C4-2B (cell line): Measurements from ENCODE around the gene FER1L5.

Source experiments
- H3K27ac ChIP-seq: fragments of 450-650 bp; 2 replicates; pipeline ENCODE4 v1.5.1; 2017
- ZFX ChIP-seq: fragments of 450-650 bp; IDR thresholded peaks from 2 replicates; pipeline ENCODE4 v1.6.1; 2017
- TF ChIP-seq, protein P1 (sequence below): fragments of 450-650 bp; conservative IDR thresholded peaks from 2 replicates; pipeline ENCODE4 v1.5.1; 2017; ENCODE audit warnings: mild to moderate bottlenecking

FER1L5 gene

DNA sequence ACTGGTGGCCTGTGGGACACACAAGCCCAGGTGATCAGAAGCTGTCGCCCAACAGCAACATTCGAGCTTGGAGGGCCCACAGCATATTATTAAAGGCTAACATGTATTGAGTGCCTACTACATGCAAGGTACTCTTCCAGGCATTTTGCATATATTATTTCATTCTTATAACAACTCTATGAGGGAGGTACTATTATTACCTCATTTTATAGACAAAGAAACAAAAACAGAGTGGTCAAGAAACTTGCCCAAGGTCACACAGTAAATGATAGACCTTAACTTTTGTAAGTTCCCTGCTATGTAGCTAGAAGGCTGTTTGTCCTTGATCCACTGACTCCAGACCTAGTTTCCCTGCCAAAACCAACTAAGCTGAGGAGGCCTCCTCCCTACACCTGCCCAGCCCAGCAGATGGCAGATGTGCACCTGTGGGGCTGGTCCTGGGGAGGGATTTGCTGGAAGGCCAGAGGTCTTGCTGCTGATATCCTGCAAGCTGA, 40.2 kb upstream of the FER1L5 start:
- no peak for TF ChIP-seq ZFX
- TF ChIP-seq, protein P1, sequence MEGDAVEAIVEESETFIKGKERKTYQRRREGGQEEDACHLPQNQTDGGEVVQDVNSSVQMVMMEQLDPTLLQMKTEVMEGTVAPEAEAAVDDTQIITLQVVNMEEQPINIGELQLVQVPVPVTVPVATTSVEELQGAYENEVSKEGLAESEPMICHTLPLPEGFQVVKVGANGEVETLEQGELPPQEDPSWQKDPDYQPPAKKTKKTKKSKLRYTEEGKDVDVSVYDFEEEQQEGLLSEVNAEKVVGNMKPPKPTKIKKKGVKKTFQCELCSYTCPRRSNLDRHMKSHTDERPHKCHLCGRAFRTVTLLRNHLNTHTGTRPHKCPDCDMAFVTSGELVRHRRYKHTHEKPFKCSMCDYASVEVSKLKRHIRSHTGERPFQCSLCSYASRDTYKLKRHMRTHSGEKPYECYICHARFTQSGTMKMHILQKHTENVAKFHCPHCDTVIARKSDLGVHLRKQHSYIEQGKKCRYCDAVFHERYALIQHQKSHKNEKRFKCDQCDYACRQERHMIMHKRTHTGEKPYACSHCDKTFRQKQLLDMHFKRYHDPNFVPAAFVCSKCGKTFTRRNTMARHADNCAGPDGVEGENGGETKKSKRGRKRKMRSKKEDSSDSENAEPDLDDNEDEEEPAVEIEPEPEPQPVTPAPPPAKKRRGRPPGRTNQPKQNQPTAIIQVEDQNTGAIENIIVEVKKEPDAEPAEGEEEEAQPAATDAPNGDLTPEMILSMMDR: no peak; the same call in 1 of the 2 replicates
- H3K27ac ChIP-seq: no peak overlapping the region

DNA sequence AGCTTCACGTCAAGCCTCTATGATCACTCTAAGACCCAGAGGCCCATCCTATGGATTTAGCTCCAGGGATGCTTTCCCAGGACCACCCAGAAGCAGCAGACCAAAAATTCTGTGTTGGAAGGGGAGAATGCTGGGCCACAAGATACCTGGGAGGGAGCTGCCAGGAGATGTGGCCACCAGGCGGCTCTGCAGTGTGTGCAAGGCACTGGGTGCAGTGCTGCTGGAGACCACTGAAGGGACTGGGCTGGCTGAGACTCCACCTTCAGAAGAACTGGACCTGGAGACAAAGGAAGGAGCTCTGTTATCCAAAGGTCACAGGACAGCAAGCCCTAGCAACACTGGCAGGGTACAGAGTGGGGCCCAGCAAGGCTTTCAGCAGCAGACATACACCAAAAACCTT, 38.5 kb upstream of the FER1L5 start:
- no peak for TF ChIP-seq ZFX
- TF ChIP-seq, protein P1: no peak; the same call in 1 of the 2 replicates
- H3K27ac ChIP-seq: no peak overlapping the region

DNA sequence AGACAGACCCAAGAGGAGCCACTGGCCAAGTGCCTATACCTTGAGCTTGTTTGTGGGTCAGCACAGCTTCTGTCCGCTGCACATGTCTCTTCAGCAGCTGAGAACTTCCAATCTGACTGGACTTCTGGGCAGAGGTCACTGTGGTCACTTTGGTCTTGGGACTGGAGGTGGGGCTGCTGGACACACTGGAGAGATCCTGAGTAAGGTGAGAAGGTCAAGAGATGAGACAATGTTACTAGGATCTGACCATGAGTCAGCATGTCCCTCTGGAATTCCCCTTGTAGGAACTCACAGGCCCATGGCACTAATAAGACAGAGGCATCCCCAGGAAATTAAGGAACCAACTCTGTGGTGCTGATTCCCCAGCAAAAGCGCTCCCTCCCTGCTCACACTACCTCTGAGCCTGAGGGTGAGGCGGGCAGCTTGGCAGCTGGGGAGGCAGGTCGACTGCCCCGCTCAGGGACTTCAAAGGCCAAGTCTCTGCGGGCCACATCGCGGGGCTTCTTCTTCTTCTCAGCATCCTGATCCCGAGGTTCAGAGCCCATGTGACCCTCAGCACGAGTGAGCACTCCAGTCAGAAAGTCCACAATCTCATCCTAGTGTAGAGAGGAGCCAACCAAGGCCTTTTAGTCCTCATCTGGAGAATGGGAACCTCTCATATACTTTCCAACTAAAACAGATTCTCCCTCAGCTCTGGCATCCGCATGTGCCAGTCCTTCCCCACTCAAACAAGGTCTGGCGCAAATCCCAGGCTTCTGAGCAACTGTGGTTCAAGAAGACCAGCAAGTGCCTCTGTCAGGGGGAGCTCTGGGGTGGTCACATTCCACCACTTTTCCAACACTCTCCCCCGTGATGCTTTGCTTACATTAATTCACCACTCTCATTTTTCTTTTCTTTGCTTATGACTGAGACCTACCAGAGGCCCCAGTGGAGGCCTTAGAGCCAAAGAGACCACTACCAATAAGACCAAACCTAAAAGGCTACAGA, 33.8 kb upstream of the FER1L5 start:
- H3K27ac ChIP-seq: no peak overlapping the region
- TF ChIP-seq, protein P1: no peak
- TF ChIP-seq ZFX: no peak

DNA sequence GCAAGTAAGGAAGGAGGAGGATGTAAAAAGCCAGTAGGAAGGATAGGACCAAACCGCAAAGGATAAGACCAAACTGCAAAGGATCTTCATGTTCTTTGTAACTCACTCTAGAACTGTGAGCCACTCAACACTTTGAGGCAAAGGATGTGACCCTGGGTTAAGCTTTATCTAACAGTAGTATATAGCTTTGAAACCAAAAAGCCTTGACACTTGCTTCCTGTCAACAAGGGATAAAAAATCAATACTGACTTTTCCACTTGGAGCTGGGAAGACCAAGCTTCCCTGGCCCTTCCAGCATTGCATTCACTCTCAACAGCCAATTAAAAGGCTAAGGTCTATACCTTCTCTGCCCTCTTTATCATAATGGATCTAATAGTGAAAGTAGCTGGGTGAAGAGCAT, 26.4 kb upstream of the FER1L5 start:
- TF ChIP-seq ZFX: no peak
- TF ChIP-seq, protein P1: no peak
- H3K27ac ChIP-seq: no peak overlapping the region

DNA sequence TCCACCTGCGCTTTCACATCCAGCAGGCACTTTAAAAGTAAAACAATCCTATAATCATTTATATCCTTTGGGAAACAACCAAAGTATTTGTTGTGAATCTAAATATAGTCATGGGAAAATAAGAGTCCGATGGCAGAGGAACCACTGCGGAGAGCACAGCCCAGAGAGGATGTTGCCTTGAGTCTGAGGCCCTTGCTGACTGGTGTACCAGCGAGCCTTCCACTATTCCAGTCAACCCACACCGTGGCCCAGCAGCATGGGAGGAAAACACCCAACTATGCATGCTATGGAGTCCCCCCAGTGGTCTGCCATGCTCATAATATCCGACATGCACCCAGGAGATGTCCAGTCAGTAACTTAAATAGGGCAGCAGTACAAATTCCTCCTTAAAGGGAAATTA, 26.0 kb upstream of the FER1L5 start:
- no peak for TF ChIP-seq ZFX
- TF ChIP-seq, protein P1: no peak

DNA sequence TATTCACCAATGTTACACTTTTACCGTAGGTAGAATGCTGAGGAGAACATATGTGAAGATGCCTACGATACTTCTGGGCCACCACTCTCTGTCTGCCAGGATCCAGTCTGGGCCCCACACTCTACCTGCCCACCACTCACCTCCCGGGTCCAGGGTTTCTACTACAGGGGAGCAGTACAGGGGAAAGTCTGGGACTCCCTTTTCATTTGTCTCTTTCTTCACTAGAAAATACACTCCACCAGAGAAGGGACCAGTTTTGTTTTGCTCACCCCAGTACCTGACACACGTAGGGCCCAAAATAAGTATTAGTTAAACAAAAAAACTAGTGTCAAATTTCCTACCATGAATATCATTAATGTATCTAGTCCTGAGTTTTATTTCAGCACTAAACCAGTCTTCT, 25.6 kb upstream of the FER1L5 start:
- no peak for TF ChIP-seq ZFX
- TF ChIP-seq, protein P1: no peak
- H3K27ac ChIP-seq: no peak overlapping the region

More for the DNA sequence above, 26.0 kb upstream of the FER1L5 start:
- H3K27ac ChIP-seq: no peak overlapping the region

DNA sequence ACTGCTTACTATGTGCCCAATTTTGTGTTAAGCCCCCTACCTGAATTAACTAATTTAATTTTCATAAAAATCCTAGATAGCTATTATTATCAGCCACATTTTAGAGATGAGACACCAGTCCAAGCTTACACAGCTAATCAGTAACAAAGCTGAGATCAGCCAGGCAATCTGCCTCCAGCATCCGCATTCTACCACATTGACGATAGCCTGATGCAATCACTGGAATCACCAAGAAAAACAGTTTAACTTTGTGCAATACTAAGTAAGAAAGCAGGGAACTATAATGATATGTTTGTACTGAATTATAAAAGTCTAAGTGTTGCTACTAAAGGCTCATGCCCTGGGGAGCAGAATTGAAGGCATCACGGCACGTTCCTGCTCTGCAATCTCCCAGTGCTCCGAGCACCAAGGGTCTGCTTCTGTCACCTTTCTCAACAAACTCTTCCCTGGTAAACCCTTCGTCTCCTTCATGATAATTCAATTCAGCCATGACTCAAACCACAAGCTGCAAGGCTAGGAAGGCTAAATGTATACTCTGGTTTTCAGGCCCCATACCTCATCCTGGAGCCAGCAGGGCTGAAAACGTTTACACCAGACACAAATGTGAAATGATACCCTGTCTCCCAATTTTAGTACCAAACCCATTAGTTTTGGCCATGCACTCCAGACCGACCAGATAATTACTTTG, 23.8 kb upstream of the FER1L5 start:
- TF ChIP-seq, protein P1: no peak
- no peak for TF ChIP-seq ZFX
- no peak overlapping the region for H3K27ac ChIP-seq
